Trophoblast cell (in vitro differentiated cells and primary cell): ENCODE results near the gene PRSS16.
A peak's percentile ranks its signal among the peaks of the same experiment; 100 is the strongest.

Experiments used
- DNase-seq, 2 donors: peaks; one replicate each; pipeline ENCODE4 v3.0.0-alpha.2; 2016
- H2AFZ ChIP-seq: 2 replicates; pipeline ENCODE4 v1.6.1; 2013; ENCODE audit warnings: low read length, moderate library complexity, mild to moderate bottlenecking; ENCODE audit not compliant: insufficient read depth, poor library complexity
- H2AK5ac ChIP-seq: 2 replicates; pipeline ENCODE4 v1.6.1; 2013; ENCODE audit warnings: mild to moderate bottlenecking, low read length
- H2BK120ac ChIP-seq: 2 replicates; pipeline ENCODE4 v1.6.1; 2013; ENCODE audit warnings: low read length, mild to moderate bottlenecking, moderate library complexity; ENCODE audit not compliant: insufficient read depth, poor library complexity
- H2BK12ac ChIP-seq: 2 replicates; pipeline ENCODE4 v1.6.1; 2013; ENCODE audit warnings: mild to moderate bottlenecking, low read length, moderate library complexity
- H2BK5ac ChIP-seq: 2 replicates; pipeline ENCODE4 v1.6.1; 2013; ENCODE audit warnings: low read length, low read depth, moderate library complexity, mild to moderate bottlenecking; ENCODE audit not compliant: poor library complexity
- H3K14ac ChIP-seq: 2 replicates; pipeline ENCODE4 v1.6.1; 2013; ENCODE audit warnings: mild to moderate bottlenecking, low read length
- H3K18ac ChIP-seq: 2 replicates; pipeline ENCODE4 v1.6.1; 2013; ENCODE audit warnings: mild to moderate bottlenecking, low read length
- H3K23ac ChIP-seq: 2 replicates; pipeline ENCODE4 v1.6.1; 2013; ENCODE audit warnings: low read length
- H3K27ac ChIP-seq: 2 replicates; pipeline ENCODE4 v1.5.1; 2013; ENCODE audit warnings: low read depth, mild to moderate bottlenecking, inconsistent platforms, low read length, moderate library complexity
- H3K27me3 ChIP-seq: 2 replicates; pipeline ENCODE4 v1.6.1; 2013; ENCODE audit warnings: inconsistent platforms, mild to moderate bottlenecking, low read length, moderate library complexity; ENCODE audit not compliant: insufficient read depth
- H3K36me3 ChIP-seq, 2 experiments: 1 replicate in 1 of 2; 2 replicates in 1 of 2; pipeline ENCODE4 v1.6.1; 2013; ENCODE audit warnings: low read length in 2 of 2, mild to moderate bottlenecking in 2 of 2, moderate library complexity in 1 of 2; ENCODE audit not compliant: insufficient read depth in 2 of 2, control insufficient read depth in 1 of 2
- H3K4ac ChIP-seq: 2 replicates; pipeline ENCODE4 v1.6.1; 2013; ENCODE audit warnings: low read depth, mild to moderate bottlenecking, low read length, moderate library complexity
- H3K4me1 ChIP-seq, 2 experiments: 1 replicate in 1 of 2; 2 replicates in 1 of 2; pipeline ENCODE4 v1.6.1; 2013; ENCODE audit warnings: low read length in 2 of 2, mild to moderate bottlenecking in 2 of 2, moderate library complexity in 1 of 2; ENCODE audit not compliant: insufficient read depth in 2 of 2, control insufficient read depth in 1 of 2
- H3K4me2 ChIP-seq: 2 replicates; pipeline ENCODE4 v1.6.1; 2013; ENCODE audit warnings: inconsistent platforms, mild to moderate bottlenecking, low read length, moderate library complexity
- H3K4me3 ChIP-seq: 2 replicates; pipeline ENCODE4 v1.5.1; 2013; ENCODE audit warnings: mild to moderate bottlenecking, low read depth, low read length, inconsistent platforms
- H3K79me1 ChIP-seq: one replicate; pipeline ENCODE4 v1.6.1; 2013; ENCODE audit warnings: low read length
- H3K79me2 ChIP-seq: 2 replicates; pipeline ENCODE4 v1.6.1; 2013; ENCODE audit warnings: low read length, mild to moderate bottlenecking; ENCODE audit not compliant: control insufficient read depth, insufficient read depth, poor library complexity
- H3K9ac ChIP-seq: 2 replicates; pipeline ENCODE4 v1.6.1; 2013; ENCODE audit warnings: mild to moderate bottlenecking, low read length
- H3K9me3 ChIP-seq: 2 replicates; pipeline ENCODE4 v1.6.1; 2013; ENCODE audit warnings: low read depth, mild to moderate bottlenecking, control low read depth, inconsistent platforms, low read length; ENCODE audit not compliant: insufficient read depth
- H4K12ac ChIP-seq: 2 replicates; pipeline ENCODE4 v1.6.1; 2013; ENCODE audit warnings: low read depth, mild to moderate bottlenecking, low read length, moderate library complexity
- H4K8ac ChIP-seq: 2 replicates; pipeline ENCODE4 v1.6.1; 2013; ENCODE audit warnings: low read depth, mild to moderate bottlenecking, low read length, moderate library complexity
- H4K91ac ChIP-seq: one replicate; pipeline ENCODE4 v1.6.1; 2013; ENCODE audit warnings: low read depth, mild to moderate bottlenecking, low read length, moderate library complexity
- WGBS: extraction: QIAGEN DNeasy Blood & Tissue Kit; methylation state at CpG from one replicate; pipeline ENCODE4 v1.1.7; 2013; ENCODE audit warnings: missing lambda C conversion rate; ENCODE audit not compliant: insufficient read length, insufficient coverage; ENCODE audit errors: extremely low coverage; 5-methylcytosine and 5-hydroxymethylcytosine counted together

PRSS16 gene

GRCh38 chr6:27280540-27281000, 33.1 kb downstream of the PRSS16 start:
- Histone ChIP-seq H3K9me3 (no peaks in the 10 kb centered on the region), H2AK5ac (no peak overlapping the region), H2BK5ac (no peak overlapping the region), H2BK120ac (no peak overlapping the region), H3K36me3 (no peaks in the 10 kb centered on the region), H3K18ac (no peak overlapping the region), H3K4me1 (peaks cover 0 to 3% of the 10 kb centered on the region in 2 experiments), H4K12ac (no peak overlapping the region), H3K14ac (no peak overlapping the region), H3K79me2 (peaks cover 2% of the 10 kb centered on the region), H4K8ac (no peak overlapping the region), H2AFZ (no peak overlapping the region), H3K4me2 (peak overlapping the region; percentile 68), H3K9ac (no peak overlapping the region), H3K4ac (no peak overlapping the region), H2BK12ac (no peak overlapping the region), H3K79me1 (no peaks in the 10 kb centered on the region), H3K23ac (no peak overlapping the region), H3K27me3 (no peaks in the 10 kb centered on the region), H3K4me3 (no peak overlapping the region), H4K91ac (no peak overlapping the region), H3K27ac (no peak overlapping the region)
- no CpG with 5 or more reads among the region's 9 CpGs for WGBS
- DNase-seq = peak in 1 of 2 donors; percentile 53

GRCh38 chr6:27281105-27281539, 33.6 kb downstream of the PRSS16 start:
- no peak overlapping the region for H3K4me3 ChIP-seq
- H3K79me1 ChIP-seq = no peaks in the 10 kb centered on the region
- no peak overlapping the region for H2BK12ac ChIP-seq
- no peak overlapping the region for H3K27ac ChIP-seq
- H3K4ac ChIP-seq = no peak overlapping the region
- H4K8ac ChIP-seq = no peak overlapping the region
- no peak overlapping the region for H4K12ac ChIP-seq
- no peak overlapping the region for H2BK120ac ChIP-seq
- no peak overlapping the region for H4K91ac ChIP-seq
- H2AK5ac ChIP-seq = no peak overlapping the region
- no peak overlapping the region for H3K18ac ChIP-seq
- peak in 1 of 2 donors; percentile 31 for DNase-seq
- no peaks in the 10 kb centered on the region for H3K9me3 ChIP-seq
- WGBS = no CpG with 5 or more reads among the region's 13 CpGs
- peak overlapping the region; percentile 57 for H3K4me2 ChIP-seq
- peaks cover 0 to 3% of the 10 kb centered on the region in 2 experiments for H3K4me1 ChIP-seq
- no peak overlapping the region for H2BK5ac ChIP-seq
- no peak overlapping the region for H3K9ac ChIP-seq
- peaks cover 2% of the 10 kb centered on the region for H3K79me2 ChIP-seq
- no peak overlapping the region for H3K23ac ChIP-seq
- H3K14ac ChIP-seq = no peak overlapping the region
- H2AFZ ChIP-seq = peak overlapping the region; percentile 83
- no peaks in the 10 kb centered on the region for H3K27me3 ChIP-seq
- no peaks in the 10 kb centered on the region for H3K36me3 ChIP-seq

DNA sequence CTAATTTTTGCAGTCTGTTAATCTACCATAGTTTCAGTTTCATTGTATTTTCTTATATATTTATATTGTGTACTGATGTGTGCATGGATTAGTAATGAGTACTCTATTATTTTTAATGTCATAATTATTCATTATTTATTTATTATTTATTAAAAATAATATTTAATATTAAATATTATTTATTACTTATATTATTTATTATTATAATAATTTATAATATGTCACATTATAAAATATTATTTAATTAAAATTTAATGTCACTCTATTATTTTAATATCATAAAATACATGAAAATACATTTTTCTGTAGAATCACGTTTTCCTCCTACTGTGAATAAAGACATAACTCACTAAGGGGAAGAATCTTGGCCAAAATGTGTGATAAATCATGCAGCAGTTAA, 34.1 kb downstream of the PRSS16 start:
- no peak overlapping the region for H2AK5ac ChIP-seq
- no peak overlapping the region for H3K9ac ChIP-seq
- no peak overlapping the region for H3K18ac ChIP-seq
- H3K27me3 ChIP-seq = no peaks in the 10 kb centered on the region
- peaks cover 0 to 3% of the 10 kb centered on the region in 2 experiments for H3K4me1 ChIP-seq
- WGBS = no CpG with 5 or more reads among the region's 1 CpG
- H3K27ac ChIP-seq = no peak overlapping the region
- H4K12ac ChIP-seq = no peak overlapping the region
- no peak overlapping the region for H2AFZ ChIP-seq
- no peak overlapping the region for H3K4me3 ChIP-seq
- no peak overlapping the region for H2BK120ac ChIP-seq
- H2BK12ac ChIP-seq = no peak overlapping the region
- H3K36me3 ChIP-seq = no peaks in the 10 kb centered on the region
- no peak overlapping the region for H4K91ac ChIP-seq
- H3K79me2 ChIP-seq = peaks cover 2% of the 10 kb centered on the region
- H4K8ac ChIP-seq = no peak overlapping the region
- no peak overlapping the region for H2BK5ac ChIP-seq
- H3K79me1 ChIP-seq = no peaks in the 10 kb centered on the region
- H3K4ac ChIP-seq = no peak overlapping the region
- no peak for DNase-seq
- no peak overlapping the region for H3K4me2 ChIP-seq
- no peaks in the 10 kb centered on the region for H3K9me3 ChIP-seq
- no peak overlapping the region for H3K23ac ChIP-seq
- no peak overlapping the region for H3K14ac ChIP-seq

DNA sequence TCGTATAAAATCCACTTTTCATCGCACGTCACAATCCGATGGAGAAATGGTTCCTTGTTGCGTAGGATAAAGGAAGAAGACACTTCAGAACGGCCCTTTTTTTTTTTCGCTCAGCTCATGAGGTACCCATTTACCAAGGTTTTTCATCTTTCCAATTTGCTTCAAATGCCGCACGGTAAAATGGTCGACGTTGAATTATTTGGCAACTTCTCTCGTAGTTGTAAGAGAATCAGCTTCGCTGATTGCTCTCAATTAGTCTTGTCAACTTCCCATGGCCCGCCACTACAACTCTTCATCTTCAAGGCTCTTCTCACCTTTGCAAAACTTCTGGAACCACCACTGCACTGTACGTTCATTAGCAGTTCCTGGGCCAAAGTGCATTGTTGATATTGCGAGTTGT, 35.8 kb downstream of the PRSS16 start:
- Histone ChIP-seq H3K36me3 (no peaks in the 10 kb centered on the region), H3K4me3 (no peak overlapping the region), H3K9ac (no peak overlapping the region), H3K9me3 (no peaks in the 10 kb centered on the region), H3K79me1 (no peaks in the 10 kb centered on the region), H2BK5ac (no peak overlapping the region), H3K79me2 (peaks cover 2% of the 10 kb centered on the region), H3K27me3 (no peaks in the 10 kb centered on the region), H3K4me2 (no peak overlapping the region), H3K14ac (no peak overlapping the region), H3K4me1 (peaks cover under 1 to 3% of the 10 kb centered on the region in 2 experiments), H2BK12ac (no peak overlapping the region), H3K18ac (no peak overlapping the region), H3K4ac (no peak overlapping the region), H4K8ac (no peak overlapping the region), H2AK5ac (no peak overlapping the region), H4K12ac (no peak overlapping the region), H3K23ac (no peak overlapping the region), H3K27ac (no peak overlapping the region), H4K91ac (no peak overlapping the region), H2BK120ac (no peak overlapping the region), H2AFZ (no peak overlapping the region)
- no peak for DNase-seq
- WGBS = no CpG with 5 or more reads among the region's 16 CpGs
